ENCODE data around the gene LIMCH1.

Gene LIMCH1

DNA sequence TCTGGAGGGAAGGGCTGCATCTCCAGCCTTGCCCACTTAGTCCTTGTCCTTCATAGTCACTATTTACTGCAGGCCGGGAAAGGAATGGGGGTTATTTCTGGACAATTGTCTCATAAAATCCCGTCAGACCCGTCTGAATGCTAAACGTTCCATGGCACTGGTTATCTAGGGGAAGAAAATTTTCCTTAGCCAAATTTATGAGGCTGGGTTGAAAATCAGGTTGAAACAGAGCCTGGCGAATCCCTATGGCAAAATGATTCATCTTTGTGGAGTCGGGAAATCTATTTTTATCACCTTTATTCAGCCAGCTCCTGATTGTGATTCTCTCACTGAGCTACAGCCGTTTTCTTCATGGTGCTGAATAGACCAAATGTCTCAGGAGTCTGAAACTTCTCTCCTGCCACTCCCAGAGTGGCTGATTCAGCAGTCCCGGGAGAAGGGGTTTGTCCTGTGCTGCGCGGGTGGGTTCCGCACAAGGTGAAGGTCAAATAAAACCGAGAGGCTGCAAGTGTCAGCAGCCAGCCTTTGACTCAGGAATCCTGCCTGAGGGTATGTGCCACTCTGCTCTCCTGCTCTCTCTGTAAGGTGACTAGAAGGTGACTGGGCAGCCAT lies 1.0 kb downstream of the LIMCH1 start:
- Histone ChIP-seq H3K4me3 (peak overlapping the region; percentile 54), H3K27ac (peak overlapping the region; percentile 87 to 88)
- DNase-seq (ENCODE audit: low spot score): peak; percentile 80
- TF ChIP-seq, protein P1, sequence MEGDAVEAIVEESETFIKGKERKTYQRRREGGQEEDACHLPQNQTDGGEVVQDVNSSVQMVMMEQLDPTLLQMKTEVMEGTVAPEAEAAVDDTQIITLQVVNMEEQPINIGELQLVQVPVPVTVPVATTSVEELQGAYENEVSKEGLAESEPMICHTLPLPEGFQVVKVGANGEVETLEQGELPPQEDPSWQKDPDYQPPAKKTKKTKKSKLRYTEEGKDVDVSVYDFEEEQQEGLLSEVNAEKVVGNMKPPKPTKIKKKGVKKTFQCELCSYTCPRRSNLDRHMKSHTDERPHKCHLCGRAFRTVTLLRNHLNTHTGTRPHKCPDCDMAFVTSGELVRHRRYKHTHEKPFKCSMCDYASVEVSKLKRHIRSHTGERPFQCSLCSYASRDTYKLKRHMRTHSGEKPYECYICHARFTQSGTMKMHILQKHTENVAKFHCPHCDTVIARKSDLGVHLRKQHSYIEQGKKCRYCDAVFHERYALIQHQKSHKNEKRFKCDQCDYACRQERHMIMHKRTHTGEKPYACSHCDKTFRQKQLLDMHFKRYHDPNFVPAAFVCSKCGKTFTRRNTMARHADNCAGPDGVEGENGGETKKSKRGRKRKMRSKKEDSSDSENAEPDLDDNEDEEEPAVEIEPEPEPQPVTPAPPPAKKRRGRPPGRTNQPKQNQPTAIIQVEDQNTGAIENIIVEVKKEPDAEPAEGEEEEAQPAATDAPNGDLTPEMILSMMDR (IDR thresholded peaks at IDR 0.05): no peak

DNA sequence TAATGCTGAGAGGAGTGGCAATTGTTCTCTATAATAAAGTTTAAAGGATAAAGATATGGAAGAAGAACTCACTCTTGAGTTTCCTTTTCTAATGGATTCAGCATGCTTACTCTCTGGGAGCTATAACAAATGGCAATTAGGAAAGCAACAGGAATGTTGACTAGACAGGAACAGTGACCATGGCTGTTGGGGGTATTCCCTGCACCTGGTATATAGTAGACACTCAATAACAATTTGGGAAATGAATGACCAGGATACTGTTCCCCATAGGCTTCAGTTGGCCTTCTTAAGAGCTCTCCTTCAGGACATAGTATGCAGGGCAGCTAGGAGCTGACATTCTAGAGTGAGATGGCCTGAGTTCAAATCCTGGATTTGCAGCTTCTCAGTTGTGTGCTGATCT lies 1.8 kb downstream of the LIMCH1 start:
- H3K4me3 ChIP-seq: peak overlapping the region; percentile 54

DNA sequence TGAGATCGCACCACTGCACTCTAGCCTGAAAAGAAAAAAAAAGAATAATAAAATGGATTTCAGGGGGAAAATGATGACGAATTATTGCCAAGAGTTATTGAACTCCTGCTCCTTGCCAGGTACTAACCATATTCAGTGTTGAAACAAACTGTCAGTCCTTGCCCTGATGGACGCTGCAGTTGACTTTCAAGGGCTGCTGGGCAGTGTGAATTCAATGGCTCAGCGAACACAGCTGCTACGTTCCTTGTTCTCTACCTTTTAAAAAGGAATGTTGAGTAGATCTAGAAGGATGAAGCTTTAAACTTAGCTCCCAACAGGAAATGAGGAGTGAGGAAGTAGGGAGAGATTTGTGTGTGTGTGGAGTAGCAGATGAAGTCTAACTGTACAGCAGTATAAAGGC lies 2.7 kb downstream of the LIMCH1 start:
- H3K27ac ChIP-seq: peak overlapping the region; percentile 87

More for the DNA sequence above, 1.8 kb downstream of the LIMCH1 start:
- TF ChIP-seq, protein P1 (IDR thresholded peaks at IDR 0.05): no peak
- peak overlapping the region; percentile 87 to 88 for H3K27ac ChIP-seq
- DNase-seq (ENCODE audit: low spot score): no peak

DNA sequence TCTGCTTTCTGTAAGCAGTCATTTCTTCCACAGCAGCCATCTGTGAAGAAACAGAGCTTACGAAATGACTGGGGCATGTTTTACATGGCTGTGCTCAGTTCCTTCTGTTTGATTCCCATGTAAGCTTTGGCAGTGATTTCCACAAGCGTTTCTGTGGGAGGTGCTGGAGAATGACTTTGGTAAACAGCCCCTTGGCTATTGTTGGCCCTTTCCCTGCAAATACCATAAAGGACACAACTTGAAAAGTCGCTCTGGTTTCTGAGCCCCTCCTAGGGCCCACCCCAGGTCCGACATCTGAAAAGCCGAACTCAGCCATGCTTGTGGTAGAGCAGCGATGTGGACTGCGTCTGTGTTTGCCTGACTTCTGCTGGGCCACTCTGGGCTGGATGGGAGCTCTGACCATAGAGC lies 3.7 kb downstream of the LIMCH1 start:
- Histone ChIP-seq H3K4me3 (peak overlapping the region; percentile 51), H3K27ac (peak overlapping the region; percentile 87)
- peak; percentile 77 for DNase-seq (ENCODE audit: low spot score)
- TF ChIP-seq, protein P1 (IDR thresholded peaks at IDR 0.05): no peak

More for the DNA sequence above, 2.7 kb downstream of the LIMCH1 start:
- H3K4me3 ChIP-seq: no peak overlapping the region
- DNase-seq (ENCODE audit: low spot score): no peak
- TF ChIP-seq, protein P1 (IDR thresholded peaks at IDR 0.05): no peak

DNA sequence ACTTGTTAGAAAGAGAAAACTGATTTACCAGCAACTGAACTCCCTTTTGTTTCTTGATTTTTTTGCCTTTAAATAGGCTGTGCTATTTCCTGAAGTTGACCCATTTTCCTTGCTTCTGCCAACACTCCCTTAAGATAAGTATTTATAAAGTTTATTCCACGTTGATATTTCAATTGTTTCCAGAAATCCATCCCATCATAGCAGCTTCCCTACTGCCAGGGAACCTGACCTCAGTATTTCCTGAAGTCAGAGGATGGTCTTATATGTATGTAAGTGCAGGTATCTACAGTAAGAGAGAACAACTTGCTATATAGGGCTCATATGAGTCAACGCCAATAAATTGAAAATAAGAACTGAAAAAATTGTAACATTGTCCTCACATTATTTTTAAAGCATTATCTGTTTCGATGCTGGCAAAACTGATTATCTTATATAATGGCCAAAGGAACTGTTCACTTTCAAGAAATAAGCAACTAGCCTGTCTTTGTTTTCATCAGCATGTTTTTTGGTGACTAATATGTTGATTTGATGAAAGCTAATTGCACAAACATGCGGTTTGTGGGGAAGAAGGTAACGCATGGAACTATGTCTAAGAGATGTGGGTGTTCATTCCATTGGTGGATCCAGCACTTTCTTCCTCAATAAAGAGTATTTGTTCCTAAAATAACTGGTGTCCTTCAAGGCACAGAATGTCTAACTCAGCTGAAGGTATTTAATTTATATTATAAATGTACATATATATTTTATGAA lies 4.7 kb downstream of the LIMCH1 start:
- peak overlapping the region; percentile 55 to 87 for H3K27ac ChIP-seq
- H3K4me3 ChIP-seq: no peak overlapping the region
- no peak for DNase-seq (ENCODE audit: low spot score)
- TF ChIP-seq, protein P1 (IDR thresholded peaks at IDR 0.05): no peak

DNA sequence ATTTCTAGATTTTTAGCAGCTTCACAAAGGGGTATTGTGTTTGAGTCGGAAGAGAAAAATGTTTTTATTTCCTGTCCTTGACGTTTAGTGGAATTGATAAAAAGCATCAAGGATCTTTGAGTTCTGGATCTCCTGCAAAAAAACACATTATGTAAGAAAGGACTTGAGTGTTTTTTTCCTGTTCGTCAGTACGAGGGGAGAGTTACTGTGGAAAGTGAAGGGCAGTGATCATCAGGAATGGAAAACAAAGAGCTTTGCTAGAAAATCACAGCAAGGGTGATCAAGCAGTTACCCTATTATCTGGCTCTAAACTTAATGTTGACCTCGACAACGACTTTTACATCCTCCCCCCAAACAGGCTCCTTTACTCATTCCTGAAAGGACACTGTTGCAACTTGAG lies 7.3 kb downstream of the LIMCH1 start:
- Histone ChIP-seq H3K4me3 (no peak overlapping the region), H3K27ac (peak overlapping the region; percentile 33 to 67)
- DNase-seq (ENCODE audit: low spot score): no peak
- TF ChIP-seq, protein P1 (IDR thresholded peaks at IDR 0.05): no peak

DNA sequence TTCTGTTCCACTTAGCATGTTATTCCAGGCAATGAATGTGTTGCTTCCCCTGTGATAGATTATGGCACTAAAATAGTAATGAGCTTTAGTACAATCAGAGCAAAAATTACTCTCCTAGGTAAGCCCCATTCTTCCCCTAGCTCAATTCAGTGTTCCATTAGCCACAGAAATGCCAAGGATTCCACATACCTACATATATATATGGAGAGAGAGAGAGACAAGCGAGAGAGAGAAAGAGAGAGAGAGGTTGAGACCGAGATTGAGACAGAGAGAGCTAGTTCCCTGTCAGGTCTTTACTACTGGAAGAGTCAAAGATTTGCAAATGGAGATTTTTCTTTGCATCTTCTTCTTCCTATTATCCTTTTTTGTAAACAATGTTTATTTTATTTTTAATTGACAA lies 8.7 kb downstream of the LIMCH1 start:
- DNase-seq (ENCODE audit: low spot score): no peak

More for the DNA sequence above, 8.7 kb downstream of the LIMCH1 start:
- Histone ChIP-seq H3K27ac (no peak overlapping the region), H3K4me3 (no peak overlapping the region)
- TF ChIP-seq, protein P1 (IDR thresholded peaks at IDR 0.05): no peak
